Fibroblast of lung (primary cell): ENCODE measurements around the gene PRDM16.

ENCODE experiments used
- EZH2 ChIP-seq: IDR thresholded peaks from 2 replicates; pipeline ENCODE4 v1.5.1; 2012; ENCODE audit warnings: low read length, control low read depth, mild to moderate bottlenecking; ENCODE audit errors: missing control alignments
- TF ChIP-seq, protein P1 (sequence below), 2 donors: IDR thresholded peaks in 1 of 2; conservative IDR thresholded peaks in 1 of 2; 1 replicate in 1 of 2; 2 replicates in 1 of 2; pipeline ENCODE4 v1.5.1; 2011 to 2012; ENCODE audit warnings: low read length in 2 of 2, control low read depth in 1 of 2, inconsistent platforms in 1 of 2, low read depth in 1 of 2, mild to moderate bottlenecking in 1 of 2

GRCh38 chr1:3464649-3465025, 395.6 kb downstream of the PRDM16 start:
- TF ChIP-seq, protein P1, sequence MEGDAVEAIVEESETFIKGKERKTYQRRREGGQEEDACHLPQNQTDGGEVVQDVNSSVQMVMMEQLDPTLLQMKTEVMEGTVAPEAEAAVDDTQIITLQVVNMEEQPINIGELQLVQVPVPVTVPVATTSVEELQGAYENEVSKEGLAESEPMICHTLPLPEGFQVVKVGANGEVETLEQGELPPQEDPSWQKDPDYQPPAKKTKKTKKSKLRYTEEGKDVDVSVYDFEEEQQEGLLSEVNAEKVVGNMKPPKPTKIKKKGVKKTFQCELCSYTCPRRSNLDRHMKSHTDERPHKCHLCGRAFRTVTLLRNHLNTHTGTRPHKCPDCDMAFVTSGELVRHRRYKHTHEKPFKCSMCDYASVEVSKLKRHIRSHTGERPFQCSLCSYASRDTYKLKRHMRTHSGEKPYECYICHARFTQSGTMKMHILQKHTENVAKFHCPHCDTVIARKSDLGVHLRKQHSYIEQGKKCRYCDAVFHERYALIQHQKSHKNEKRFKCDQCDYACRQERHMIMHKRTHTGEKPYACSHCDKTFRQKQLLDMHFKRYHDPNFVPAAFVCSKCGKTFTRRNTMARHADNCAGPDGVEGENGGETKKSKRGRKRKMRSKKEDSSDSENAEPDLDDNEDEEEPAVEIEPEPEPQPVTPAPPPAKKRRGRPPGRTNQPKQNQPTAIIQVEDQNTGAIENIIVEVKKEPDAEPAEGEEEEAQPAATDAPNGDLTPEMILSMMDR (conservative IDR thresholded peaks at IDR 0.05 in 1 of 2, IDR thresholded peaks at IDR 0.05 in 1 of 2; ENCODE audit: low read depth in 1 of 2, low read length in 2 of 2), result no peak
- no peak for TF ChIP-seq EZH2
